Renal cortex interstitium (tissue), 15 donors: ENCODE results near the gene ZFYVE26. TPM values are rescaled to one million over a fixed set of nuclear protein-coding genes. Genes with fewer than 3 reads are reported as not detected.
A peak's percentile ranks its signal among the peaks of the same experiment; 100 is the strongest.

ENCODE experiments used
- DNase-seq, 11 donors: peaks; one replicate each; pipeline ENCODE4 v3.0.0-alpha.2; 2013; ENCODE audit warnings: low read depth in 9 of 11, low spot score in 4 of 11; ENCODE audit errors: extremely low read depth in 1 of 11
- long read RNA-seq, 16 experiments: transcript quantifications; one replicate each; lab custom pipeline, GENCODE V29; 2026
- polyA plus RNA-seq, 3 donors: library from polyadenylated mRNA; unstranded; fragments of 120-200 nt; gene quantifications; one replicate each; pipeline ENCODE4 v1.2.1, GENCODE V29; 2013; ENCODE audit not compliant: insufficient read length in 3 of 3

Gene ZFYVE26
- 10 to 100 TPM; 15.2 to 20.3 (median 17.0) TPM for polyA plus RNA-seq
- long read RNA-seq, donor 1, result 0 reads
- long read RNA-seq, donor 2, partial matches to known transcripts, result 0 of 1 reads
- long read RNA-seq, donor 2, other reads (novel, unspliced or antisense), result 0 of 1 reads
- long read RNA-seq, donor 3, result 0 reads
- long read RNA-seq, donor 4, partial matches to known transcripts, result 0 of 2 reads
- long read RNA-seq, donor 4, other reads (novel, unspliced or antisense), result 0 of 2 reads
- long read RNA-seq, donor 5, result 0 reads
- long read RNA-seq, donor 6, partial matches to known transcripts, result 80 of 81 reads
- long read RNA-seq, donor 6, other reads (novel, unspliced or antisense), result 0 of 81 reads
- long read RNA-seq, donor 7, partial matches to known transcripts, result 0 of 2 reads
- long read RNA-seq, donor 7, other reads (novel, unspliced or antisense), result 0 of 2 reads
- long read RNA-seq, donor 8, result 0 reads
- long read RNA-seq, donor 9, partial matches to known transcripts, result 0 of 4 reads
- long read RNA-seq, donor 9, other reads (novel, unspliced or antisense), result 0 of 4 reads
- long read RNA-seq, donor 10, partial matches to known transcripts, result 0 of 1 reads
- long read RNA-seq, donor 10, other reads (novel, unspliced or antisense), result 0 of 1 reads
- long read RNA-seq, donor 11, result 0 reads
- long read RNA-seq, donor 12, result 0 reads
- long read RNA-seq, donor 13, result 0 reads
- long read RNA-seq, donor 14, partial matches to known transcripts, result 0 of 1 reads
- long read RNA-seq, donor 14, other reads (novel, unspliced or antisense), result 0 of 1 reads
- long read RNA-seq, donor 15, result 0 reads
- long read RNA-seq, donor 16, partial matches to known transcripts, result 19 of 20 reads
- long read RNA-seq, donor 16, other reads (novel, unspliced or antisense), result 0 of 20 reads

- peak; percentile 86 to 98 (median 92) for DNase-seq
Measured at GRCh38 chr14:67816326-67817002, at the start of gene ZFYVE26. ZFYVE26 (minus strand) TSS chr14:67816590; CDS start chr14:67815963, 627 bp downstream.

GRCh38 chr14:67863223-67863622, 46.8 kb upstream of the ZFYVE26 start:
- DNase-seq, result no peak

GRCh38 chr14:67859169-67859749, 42.9 kb upstream of the ZFYVE26 start:
- no peak for DNase-seq

GRCh38 chr14:67857778-67858350, 41.5 kb upstream of the ZFYVE26 start:
- no peak for DNase-seq

GRCh38 chr14:67856827-67857226, 40.4 kb upstream of the ZFYVE26 start:
- DNase-seq, result no peak

- no peak for DNase-seq
Measured at GRCh38 chr14:67853715-67854114, 37.3 kb upstream of the ZFYVE26 start.

GRCh38 chr14:67852926-67853604, 36.7 kb upstream of the ZFYVE26 start:
- no peak for DNase-seq

- no peak for DNase-seq
Measured at GRCh38 chr14:67851785-67852410, 35.5 kb upstream of the ZFYVE26 start.

GRCh38 chr14:67850066-67850830, 33.9 kb upstream of the ZFYVE26 start:
- DNase-seq, result no peak

GRCh38 chr14:67846029-67846610, 29.7 kb upstream of the ZFYVE26 start:
- no peak for DNase-seq

GRCh38 chr14:67837011-67837624, 20.7 kb upstream of the ZFYVE26 start:
- peak in 10 of 11 donors; percentile 61 to 81 (median 70) for DNase-seq

GRCh38 chr14:67835596-67835995, 19.2 kb upstream of the ZFYVE26 start:
- no peak for DNase-seq

GRCh38 chr14:67833403-67833802, 17.0 kb upstream of the ZFYVE26 start:
- DNase-seq, result no peak

GRCh38 chr14:67831113-67831512, 14.7 kb upstream of the ZFYVE26 start:
- DNase-seq, result no peak

GRCh38 chr14:67821121-67821520, 4.7 kb upstream of the ZFYVE26 start:
- no peak for DNase-seq

- DNase-seq, result peak in 4 of 11 donors; percentile 14 to 21 (median 16)
Measured at GRCh38 chr14:67820428-67820971, 4.1 kb upstream of the ZFYVE26 start.
